AG10803 (cell line): ENCODE data around the gene GATB.

Experiments
- DNase-seq: peaks from one replicate; pipeline ENCODE4 v3.0.0; 2010; ENCODE audit warnings: low read depth
- H3K4me3 ChIP-seq: 2 replicates; pipeline ENCODE4 v1.5.1; 2011; ENCODE audit warnings: mild to moderate bottlenecking, low read length, control low read depth
- TF ChIP-seq, protein P1 (sequence below): conservative IDR thresholded peaks from 2 replicates; pipeline ENCODE4 v1.5.1; 2011; ENCODE audit warnings: mild to moderate bottlenecking, low read length, control low read depth, inconsistent platforms

Gene GATB

DNA sequence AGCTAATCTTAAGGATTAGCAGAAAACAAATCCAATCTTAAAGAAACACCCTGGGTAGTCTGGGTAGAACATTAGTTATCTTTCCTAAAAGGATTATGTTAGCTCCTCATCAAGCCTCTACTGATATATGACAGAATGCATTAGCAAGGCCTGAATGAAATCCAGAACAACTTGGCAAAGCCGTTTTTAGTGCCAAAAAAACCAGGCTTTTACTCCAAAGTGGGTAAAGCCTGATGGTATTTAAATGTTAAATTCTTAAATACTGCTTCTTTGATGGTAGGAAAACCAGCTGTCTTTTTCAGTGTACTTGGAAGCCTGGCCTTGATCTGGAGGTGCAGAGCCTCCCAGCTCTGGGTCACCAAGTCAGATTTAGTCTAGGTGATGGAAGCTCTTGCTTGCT is 120.4 kb downstream of the GATB start:
- no peak for DNase-seq

DNA sequence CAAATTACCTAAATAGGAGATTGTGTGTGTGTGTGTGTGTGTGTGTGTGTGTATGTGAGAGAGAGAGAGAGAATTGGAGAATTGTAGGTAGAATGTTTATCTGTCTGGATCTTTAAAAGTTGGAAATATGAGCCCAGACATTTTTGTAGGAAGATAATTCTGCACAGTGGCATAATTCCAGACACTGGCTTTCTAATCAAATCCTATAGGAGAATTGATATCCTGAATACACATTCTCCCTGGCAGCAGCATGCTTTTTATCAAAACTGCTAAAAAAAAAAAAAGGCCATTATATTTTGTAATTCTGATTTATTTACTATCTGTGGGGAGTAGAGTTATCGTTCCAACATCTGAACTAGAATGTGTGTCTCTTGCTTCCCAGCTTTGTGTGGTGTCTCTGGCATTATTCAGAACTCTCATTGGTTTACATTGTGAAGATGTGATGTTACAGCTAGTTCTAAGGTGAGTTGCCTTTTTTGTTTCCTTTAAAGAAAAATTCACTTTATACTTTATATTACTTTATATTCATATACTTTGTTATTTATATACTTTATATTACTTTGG is 122.4 kb downstream of the GATB start:
- TF ChIP-seq, protein P1, sequence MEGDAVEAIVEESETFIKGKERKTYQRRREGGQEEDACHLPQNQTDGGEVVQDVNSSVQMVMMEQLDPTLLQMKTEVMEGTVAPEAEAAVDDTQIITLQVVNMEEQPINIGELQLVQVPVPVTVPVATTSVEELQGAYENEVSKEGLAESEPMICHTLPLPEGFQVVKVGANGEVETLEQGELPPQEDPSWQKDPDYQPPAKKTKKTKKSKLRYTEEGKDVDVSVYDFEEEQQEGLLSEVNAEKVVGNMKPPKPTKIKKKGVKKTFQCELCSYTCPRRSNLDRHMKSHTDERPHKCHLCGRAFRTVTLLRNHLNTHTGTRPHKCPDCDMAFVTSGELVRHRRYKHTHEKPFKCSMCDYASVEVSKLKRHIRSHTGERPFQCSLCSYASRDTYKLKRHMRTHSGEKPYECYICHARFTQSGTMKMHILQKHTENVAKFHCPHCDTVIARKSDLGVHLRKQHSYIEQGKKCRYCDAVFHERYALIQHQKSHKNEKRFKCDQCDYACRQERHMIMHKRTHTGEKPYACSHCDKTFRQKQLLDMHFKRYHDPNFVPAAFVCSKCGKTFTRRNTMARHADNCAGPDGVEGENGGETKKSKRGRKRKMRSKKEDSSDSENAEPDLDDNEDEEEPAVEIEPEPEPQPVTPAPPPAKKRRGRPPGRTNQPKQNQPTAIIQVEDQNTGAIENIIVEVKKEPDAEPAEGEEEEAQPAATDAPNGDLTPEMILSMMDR, result no peak
- no peak for DNase-seq

More for the DNA sequence above, 120.4 kb downstream of the GATB start:
- TF ChIP-seq, protein P1, result no peak
- no peak overlapping the region for H3K4me3 ChIP-seq

DNA sequence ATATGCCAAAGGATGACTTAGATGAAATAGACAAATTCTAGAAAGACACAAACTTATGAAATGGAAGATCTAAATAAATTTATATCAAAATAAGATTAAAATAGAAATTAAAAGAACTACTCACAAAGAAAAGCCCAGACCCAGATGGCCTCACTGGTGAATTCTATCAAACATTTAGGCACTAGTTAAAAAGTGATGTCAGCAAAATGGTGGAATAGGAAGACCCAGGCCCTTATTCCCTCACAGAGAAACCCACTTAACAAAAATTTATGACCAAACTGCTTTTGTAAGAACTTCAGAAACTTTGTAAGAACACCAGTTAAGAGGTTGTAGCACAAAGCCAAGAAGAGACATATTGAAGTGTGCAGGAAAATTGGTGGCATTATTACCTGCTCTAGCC is 129.5 kb downstream of the GATB start:
- TF ChIP-seq, protein P1, result no peak
- no peak for DNase-seq
- H3K4me3 ChIP-seq, result no peak overlapping the region

More for the DNA sequence above, 122.4 kb downstream of the GATB start:
- H3K4me3 ChIP-seq, result no peak overlapping the region

DNA sequence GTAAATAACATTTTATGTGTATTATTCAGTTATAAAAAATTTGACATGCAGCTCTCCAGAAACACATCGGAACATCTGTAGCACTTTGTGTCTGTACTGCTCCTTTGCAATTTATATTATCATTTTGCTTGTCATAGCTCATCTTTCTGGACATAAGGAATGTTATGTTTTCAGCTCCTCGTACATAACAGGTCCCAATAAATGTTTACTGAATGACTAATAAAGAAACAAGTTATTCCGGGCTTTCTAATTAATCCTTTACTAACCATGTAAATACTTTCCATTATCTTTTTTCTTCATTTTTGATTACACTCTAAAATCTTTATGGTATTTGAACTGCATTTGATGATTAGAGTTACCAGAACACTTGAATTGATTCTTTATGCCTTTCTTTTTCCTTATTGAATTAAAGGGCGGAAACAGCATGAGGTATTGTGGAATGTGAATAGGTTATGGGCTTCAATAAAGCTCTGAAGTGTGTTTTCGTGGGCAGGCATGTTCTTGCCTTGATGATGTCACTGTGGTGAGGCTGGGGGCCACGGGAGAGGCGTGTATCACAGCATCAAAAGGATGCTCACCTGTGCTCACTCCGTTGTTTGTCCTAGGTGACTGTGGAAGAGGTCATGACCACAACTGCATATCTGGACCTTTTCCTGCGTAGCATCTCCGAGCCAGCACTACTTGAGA is 131.6 kb downstream of the GATB start:
- TF ChIP-seq, protein P1, result no peak
- no peak overlapping the region for H3K4me3 ChIP-seq
- DNase-seq, result no peak

DNA sequence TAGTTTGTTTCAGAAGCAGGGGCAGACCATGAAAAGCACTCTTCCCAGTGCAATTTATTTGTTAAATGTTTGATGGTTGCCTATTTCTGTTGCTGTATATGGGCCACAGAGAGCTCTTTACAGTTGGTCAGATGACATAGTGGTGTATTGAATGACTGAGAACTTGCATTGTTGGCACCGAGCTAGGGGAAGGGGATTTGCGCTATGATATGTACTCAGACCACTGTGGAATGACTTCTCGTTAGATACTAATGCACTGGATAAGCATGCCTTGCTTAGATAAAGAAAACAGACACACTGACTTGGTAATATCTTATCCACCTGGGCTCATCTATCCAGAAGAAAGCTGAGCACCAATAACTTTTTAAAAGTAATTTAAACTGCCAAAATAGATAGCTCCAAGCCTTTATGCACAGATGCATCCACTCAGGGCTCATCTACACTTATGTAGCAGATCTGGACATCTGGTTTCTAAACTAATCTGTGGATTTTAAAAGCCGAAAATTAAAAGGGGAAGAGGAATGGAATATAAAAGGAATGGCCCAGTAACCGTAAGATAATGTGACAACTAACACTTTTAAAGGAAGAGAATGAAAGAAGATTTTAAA is 132.7 kb downstream of the GATB start:
- TF ChIP-seq, protein P1, result no peak
- no peak overlapping the region for H3K4me3 ChIP-seq
- DNase-seq, result no peak

DNA sequence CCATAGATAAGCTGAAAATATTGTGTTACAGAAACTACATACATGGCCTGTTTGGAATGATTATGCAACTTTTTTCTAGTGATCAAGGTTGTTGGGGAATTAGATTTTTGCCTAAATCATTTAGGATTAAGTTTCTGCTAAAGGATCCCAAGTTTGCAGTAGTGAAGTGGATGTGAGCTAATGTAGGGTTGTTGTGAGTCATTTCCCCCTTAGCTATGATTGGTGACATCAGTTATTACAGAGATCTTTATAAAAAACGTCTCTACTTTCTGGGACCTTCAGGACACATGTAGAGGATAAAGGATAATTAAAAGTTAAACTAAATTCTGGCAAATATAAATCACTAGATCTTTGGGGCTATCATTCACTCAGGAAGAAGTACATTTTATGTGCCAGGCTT is 133.3 kb downstream of the GATB start:
- TF ChIP-seq, protein P1, result no peak
- no peak overlapping the region for H3K4me3 ChIP-seq
- no peak for DNase-seq

DNA sequence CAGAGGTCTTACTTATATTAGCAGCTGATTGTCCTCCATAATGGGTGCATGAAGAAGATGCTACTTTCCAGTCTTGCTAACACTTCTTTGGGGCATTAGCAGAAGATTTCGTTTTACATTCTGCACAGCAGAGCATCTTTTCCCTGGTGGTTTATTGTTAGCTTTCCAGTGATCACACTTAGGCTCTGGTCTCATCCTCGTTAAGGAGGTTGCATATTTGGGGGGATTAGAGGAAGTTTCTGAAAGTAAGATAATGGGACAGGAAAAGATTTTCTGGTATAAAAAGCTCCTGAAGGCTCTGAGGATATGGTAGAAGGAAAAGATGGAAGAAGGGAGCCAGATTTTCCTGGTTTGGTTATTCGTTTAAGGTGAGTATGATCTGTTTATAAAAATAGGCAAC is 134.1 kb downstream of the GATB start:
- DNase-seq, result no peak
- no peak overlapping the region for H3K4me3 ChIP-seq
- TF ChIP-seq, protein P1, result no peak
